HG02938 (cell line): ENCODE measurements around the gene GRB7.
"Not testable (repeated sequence)": the region's sequence is repeated elsewhere in the genome, so short reads cannot be mapped to it uniquely, and the experiment has no call there.

Experiments
- ATAC-seq: cut with Tn5 transposase; IDR thresholded peaks from one replicate; pipeline ENCODE4 v1.9.1; 2021; ENCODE audit warnings: mild to moderate bottlenecking, moderate library complexity; ENCODE audit not compliant: unreplicated experiment

Gene GRB7

GRCh38 chr17:39737760-39738567 lies at the start of gene GRB7:
GRB7 (plus strand) TSS chr17:39737938; CDS start chr17:39742302, 4,364 bp downstream.
- no peak for ATAC-seq

DNA sequence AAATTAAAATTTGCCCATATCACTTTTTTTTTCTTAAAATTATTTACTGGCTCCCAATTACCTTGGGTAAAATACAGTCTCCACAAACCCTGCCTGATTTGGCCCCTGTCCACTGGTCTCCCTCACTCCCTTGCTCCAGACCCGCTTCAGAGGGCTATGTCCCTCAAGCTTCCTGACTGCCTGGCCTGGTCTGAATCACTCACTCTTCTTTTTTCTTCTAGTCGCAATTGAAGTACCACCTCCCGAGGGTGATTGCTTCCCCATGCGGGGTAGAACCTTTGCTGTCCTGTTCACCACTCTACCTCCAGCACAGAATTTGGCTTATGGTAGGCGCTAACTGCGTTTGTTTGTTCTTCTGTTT lies 49.3 kb upstream of the GRB7 start:
- no peak for ATAC-seq

- no peak for ATAC-seq
Observed at GRCh38 chr17:39688945-39689344, 48.8 kb upstream of the GRB7 start.

- ATAC-seq: no peak
Observed at GRCh38 chr17:39694593-39694992, 43.1 kb upstream of the GRB7 start.

DNA sequence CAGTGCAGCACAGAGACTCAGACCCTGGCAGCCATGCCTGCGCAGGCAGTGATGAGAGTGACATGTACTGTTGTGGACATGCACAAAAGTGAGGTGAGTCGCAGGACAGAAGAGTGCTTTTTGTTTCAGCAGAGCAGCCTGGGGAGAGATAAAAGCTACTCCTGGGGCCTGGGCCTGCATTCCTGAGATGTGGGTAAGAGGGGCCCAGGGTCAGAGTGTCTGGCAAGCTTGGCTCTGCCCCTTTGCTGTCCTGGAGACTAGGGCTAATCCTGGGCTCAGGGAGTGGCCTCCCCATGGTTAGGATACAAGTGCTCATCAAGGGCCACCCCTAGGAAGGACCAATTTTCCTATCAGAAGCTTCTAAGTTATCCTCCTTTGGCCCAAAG lies 42.7 kb upstream of the GRB7 start:
- ATAC-seq: no peak

GRCh38 chr17:39696731-39697130 lies 41.0 kb upstream of the GRB7 start:
- ATAC-seq: no peak

GRCh38 chr17:39697961-39698360 lies 39.8 kb upstream of the GRB7 start:
- no peak for ATAC-seq

GRCh38 chr17:39699157-39699817 lies 38.5 kb upstream of the GRB7 start:
- not testable (repeated sequence) for ATAC-seq

DNA sequence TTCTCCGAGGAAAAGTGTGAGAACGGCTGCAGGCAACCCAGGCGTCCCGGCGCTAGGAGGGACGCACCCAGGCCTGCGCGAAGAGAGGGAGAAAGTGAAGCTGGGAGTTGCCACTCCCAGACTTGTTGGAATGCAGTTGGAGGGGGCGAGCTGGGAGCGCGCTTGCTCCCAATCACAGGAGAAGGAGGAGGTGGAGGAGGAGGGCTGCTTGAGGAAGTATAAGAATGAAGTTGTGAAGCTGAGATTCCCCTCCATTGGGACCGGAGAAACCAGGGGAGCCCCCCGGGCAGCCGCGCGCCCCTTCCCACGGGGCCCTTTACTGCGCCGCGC lies 38.0 kb upstream of the GRB7 start, which contains the start of gene ERBB2:
TSS of gene ERBB2 (plus strand) at position 247 of the 330 bp plus-strand sequence. CDS start 175 bp downstream, outside the sequence.
- ATAC-seq: no peak

- no peak for ATAC-seq
Observed at GRCh38 chr17:39700148-39700987, 37.4 kb upstream of the GRB7 start.

GRCh38 chr17:39701012-39701783 lies 36.5 kb upstream of the GRB7 start:
- ATAC-seq: no peak

GRCh38 chr17:39701784-39702422 lies 35.8 kb upstream of the GRB7 start:
- ATAC-seq: no peak

DNA sequence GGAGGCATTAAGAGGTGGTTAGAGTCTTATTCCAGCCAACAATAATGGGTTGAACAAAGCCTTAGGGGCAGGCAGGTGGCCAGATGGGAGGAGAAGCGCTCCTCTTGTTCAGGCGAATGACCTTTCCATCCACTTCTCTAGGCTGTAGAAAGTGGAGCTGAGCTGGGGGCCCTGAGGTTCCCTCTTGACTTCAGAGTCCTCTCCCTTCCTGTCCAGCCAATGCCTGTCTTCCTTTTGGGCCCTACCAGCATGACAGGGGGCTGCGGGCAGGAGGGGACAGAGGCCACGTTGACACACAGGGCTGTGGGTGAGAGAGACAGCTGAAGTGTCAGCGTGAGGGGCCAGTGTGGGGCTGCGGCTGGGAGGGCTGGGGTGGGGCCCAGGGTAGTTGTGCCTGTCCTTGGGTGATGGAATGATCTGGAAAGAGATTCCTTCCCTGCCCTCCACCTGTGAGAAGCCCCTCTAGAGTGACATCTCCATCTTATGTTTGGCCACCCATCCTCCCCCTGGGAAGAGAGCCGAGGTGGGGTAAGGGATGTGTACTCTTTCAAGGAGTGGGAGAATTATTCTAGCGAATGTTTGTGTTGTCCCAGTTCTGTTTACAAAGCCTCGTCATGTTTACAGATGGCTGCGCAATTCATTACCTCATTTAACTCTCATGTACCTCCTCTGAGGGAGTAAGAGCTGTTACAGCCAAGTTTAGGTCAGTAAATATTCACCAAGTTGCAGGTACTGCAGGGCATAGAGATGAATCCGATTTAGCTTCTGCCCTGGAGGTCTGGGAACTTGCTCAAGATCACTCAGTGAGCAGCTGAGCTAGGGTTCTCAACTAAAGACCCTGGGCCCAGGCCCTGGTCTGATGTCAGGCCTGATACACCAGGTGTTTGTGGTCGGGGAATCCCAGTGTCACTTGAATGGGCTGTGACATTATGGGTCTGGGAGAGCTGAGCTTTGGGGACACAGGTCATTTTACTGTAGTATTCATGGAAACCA lies 34.5 kb upstream of the GRB7 start:
- no peak for ATAC-seq

- ATAC-seq: no peak
Observed at GRCh38 chr17:39703913-39704312, 33.8 kb upstream of the GRB7 start.

GRCh38 chr17:39704821-39705551 lies 32.8 kb upstream of the GRB7 start:
- ATAC-seq: no peak

- ATAC-seq: no peak
Observed at GRCh38 chr17:39705786-39706348, 31.9 kb upstream of the GRB7 start.

DNA sequence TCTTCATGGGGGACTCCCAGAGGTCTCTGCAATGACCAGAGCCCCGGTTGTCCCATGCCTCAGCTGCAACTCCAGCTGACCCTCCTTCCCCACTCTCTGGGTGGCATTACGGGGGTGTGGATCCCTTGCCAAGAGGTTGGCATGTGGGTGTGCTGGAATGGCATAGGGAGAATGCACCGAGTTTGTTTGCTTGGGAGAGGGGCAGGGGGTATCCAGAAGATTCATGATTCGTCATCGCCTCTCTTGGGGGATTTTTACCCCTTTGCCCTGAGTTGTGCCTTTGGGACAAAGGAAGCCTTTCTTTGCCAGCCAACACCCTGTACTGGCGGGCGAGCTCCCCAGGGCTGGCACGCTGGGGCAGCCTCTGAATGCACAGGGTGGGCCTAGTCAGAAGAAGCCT lies 31.4 kb upstream of the GRB7 start:
- no peak for ATAC-seq

GRCh38 chr17:39706921-39707337 lies 30.8 kb upstream of the GRB7 start:
- ATAC-seq: no peak
